Measurements from ENCODE around the gene PRDM10. TPM values are rescaled to one million over a fixed set of nuclear protein-coding genes. Genes with fewer than 3 reads are reported as not detected.

Gene PRDM10
- total and polyA plus RNA-seq, 10 of the 15 experiments (the other 5 are each of a cell fraction or from before 2014, with no cell fraction given), result 0.93 to 6.2 (median 4.1) TPM

DNA sequence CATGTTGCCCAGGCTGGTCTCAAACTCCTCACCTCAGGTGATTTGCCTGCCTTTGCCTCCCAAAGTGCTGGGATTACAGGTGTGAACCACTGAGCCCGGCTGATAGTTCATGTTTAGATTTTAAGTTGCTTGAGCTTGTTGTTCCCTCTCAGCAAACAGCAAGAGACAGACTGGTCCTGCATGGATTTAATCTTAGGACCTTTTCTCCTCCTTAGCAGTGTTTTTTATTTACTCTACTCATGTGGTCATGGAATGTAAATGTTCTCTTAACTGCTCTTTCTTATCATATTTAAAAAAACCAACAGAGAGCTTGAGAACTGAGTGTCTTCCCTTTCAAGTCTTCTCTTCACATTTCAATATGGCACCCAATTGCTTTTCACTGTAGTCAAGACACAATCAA is 22.7 kb upstream of the PRDM10 start:
- Histone ChIP-seq H2AFZ (ENCODE audit: control insufficient read depth, low read depth, low read length) (no peak overlapping the region), H3K27ac (ENCODE audit: control insufficient read depth, insufficient read depth) (no peak overlapping the region), H3K4me1 (ENCODE audit: control insufficient read depth, insufficient read depth, low read length) (peaks cover 5% of the 10 kb centered on the region), H3K9ac (ENCODE audit: control insufficient read depth, insufficient read depth, low read length) (no peak overlapping the region), H3K27me3 (replicated peaks in 1 of 2; ENCODE audit: control insufficient read depth in 2 of 2, insufficient read depth in 2 of 2, low read length in 1 of 2) (peaks cover 0 to 1% of the 10 kb centered on the region in 2 experiments; a peak in 2 of 4 replicates), H3K4me3 (no peak overlapping the region), H3K9me3 (replicated peaks; ENCODE audit: control insufficient read depth, insufficient read depth, low read length) (no peaks in the 10 kb centered on the region), H3K36me3 (ENCODE audit: control insufficient read depth in 2 of 2, insufficient read depth in 2 of 2, low read length in 1 of 2) (no peaks in the 10 kb centered on the region), H3K4me2 (ENCODE audit: control insufficient read depth, insufficient read depth) (no peak overlapping the region), H4K20me1 (ENCODE audit: control insufficient read depth, insufficient read depth) (no peaks in the 10 kb centered on the region), H3K79me2 (ENCODE audit: control insufficient read depth, insufficient read depth, low read length) (no peaks in the 10 kb centered on the region)
- ChIA-PET SMC1A (ENCODE audit: uncharacterized antibody, unreplicated experiment) (interaction anchor here (0.6 to 1.0 kb wide), 2 partner anchors 12 to 107 kb away, joined by 3 to 4 read pairs; no protein-coding TSS in a partner anchor), POLR2A (no interaction called here), RAD21 (ENCODE audit: unreplicated experiment) (interaction anchor here (1.0 kb wide), 1 partner anchor 107 kb away, joined by 4 read pairs; no protein-coding TSS in a partner anchor), CTCF (no interaction called here)
- ATAC-seq, result no peak
- WGBS (ENCODE audit: insufficient coverage, insufficient replicate concordance, low lambda C conversion rate, missing lambda C conversion rate), result 57% methylated on average over 1 of the region's 1 CpG
- in situ Hi-C loops (cut with MboI), result no loop called here
- intact Hi-C loops (cut with micrococcal nuclease; ENCODE audit: unreplicated experiment), result no loop called here
- no peak for FAIRE-seq
- no peak for TF ChIP-seq KLF5 (IDR thresholded peaks at IDR 0.05; ENCODE audit: partially characterized antibody)
- no peak for TF ChIP-seq IRF5 (IDR thresholded peaks at IDR 0.05; ENCODE audit: borderline replicate concordance)
- TF ChIP-seq ZBTB11 (CRISPR knock-in tag; IDR thresholded peaks at IDR 0.05), result no peak
- TF ChIP-seq IRF3 (IDR thresholded peaks at IDR 0.05), result no peak
- TF ChIP-seq EZH2 (IDR thresholded peaks at IDR 0.05; ENCODE audit: borderline replicate concordance, control insufficient read depth, low read depth, low read length), result no peak
- no peak for TF ChIP-seq ZZZ3 (IDR thresholded peaks at IDR 0.05; ENCODE audit: control insufficient read depth, insufficient read length, low read depth)
- no peak for TF ChIP-seq KDM1A (IDR thresholded peaks at IDR 0.05; ENCODE audit: borderline replicate concordance)
- no peak for TF ChIP-seq ATF7 (IDR thresholded peaks at IDR 0.05; ENCODE audit: low read depth)
- TF ChIP-seq FOS (IDR thresholded peaks at IDR 0.05; ENCODE audit: borderline replicate concordance, extremely low read depth, insufficient read length), result no peak
- TF ChIP-seq RFX5 (IDR thresholded peaks at IDR 0.05; ENCODE audit: low read depth, low read length), result no peak
- TF ChIP-seq HDAC2 (IDR thresholded peaks at IDR 0.05), result no peak
- no peak for TF ChIP-seq YBX1 (IDR thresholded peaks at IDR 0.05)
- no peak for TF ChIP-seq DPF2 (IDR thresholded peaks at IDR 0.05)
- TF ChIP-seq, protein P1, sequence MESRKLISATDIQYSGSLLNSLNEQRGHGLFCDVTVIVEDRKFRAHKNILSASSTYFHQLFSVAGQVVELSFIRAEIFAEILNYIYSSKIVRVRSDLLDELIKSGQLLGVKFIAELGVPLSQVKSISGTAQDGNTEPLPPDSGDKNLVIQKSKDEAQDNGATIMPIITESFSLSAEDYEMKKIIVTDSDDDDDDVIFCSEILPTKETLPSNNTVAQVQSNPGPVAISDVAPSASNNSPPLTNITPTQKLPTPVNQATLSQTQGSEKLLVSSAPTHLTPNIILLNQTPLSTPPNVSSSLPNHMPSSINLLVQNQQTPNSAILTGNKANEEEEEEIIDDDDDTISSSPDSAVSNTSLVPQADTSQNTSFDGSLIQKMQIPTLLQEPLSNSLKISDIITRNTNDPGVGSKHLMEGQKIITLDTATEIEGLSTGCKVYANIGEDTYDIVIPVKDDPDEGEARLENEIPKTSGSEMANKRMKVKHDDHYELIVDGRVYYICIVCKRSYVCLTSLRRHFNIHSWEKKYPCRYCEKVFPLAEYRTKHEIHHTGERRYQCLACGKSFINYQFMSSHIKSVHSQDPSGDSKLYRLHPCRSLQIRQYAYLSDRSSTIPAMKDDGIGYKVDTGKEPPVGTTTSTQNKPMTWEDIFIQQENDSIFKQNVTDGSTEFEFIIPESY (IDR thresholded peaks at IDR 0.05), result no peak
- no peak for TF ChIP-seq SIX5 (IDR thresholded peaks at IDR 0.05; ENCODE audit: low read depth, low read length, severe bottlenecking)
- no peak for TF ChIP-seq CHD2 (IDR thresholded peaks at IDR 0.05; ENCODE audit: borderline replicate concordance, low read depth, low read length)
- TF ChIP-seq CHD4 (IDR thresholded peaks at IDR 0.05), result no peak
- no peak for TF ChIP-seq KAT2A (conservative IDR thresholded peaks at IDR 0.05; ENCODE audit: control insufficient read depth, low read depth, low read length)
- no peak for DNase-seq (ENCODE audit: low read depth, low spot score)
- no TSS peak for BruUV-seq (replicated peaks)

Data from GM12878 (cell line).